H9 (cell line): ENCODE data around the gene NFATC1. TPM values are rescaled to one million over a fixed set of nuclear protein-coding genes. Genes with fewer than 3 reads are reported as not detected.

Experiments used
- DNase-seq: peaks from one replicate; pipeline ENCODE4 v3.0.0-alpha.2; 2017
- H2AFZ ChIP-seq: one replicate; pipeline ENCODE4 v1.6.1; 2013; ENCODE audit warnings: mild to moderate bottlenecking, low read length, control low read depth, moderate library complexity
- H2AK5ac ChIP-seq: 2 replicates; pipeline ENCODE4 v1.6.1; 2013; ENCODE audit warnings: low read length, control low read depth, mixed read lengths; ENCODE audit not compliant: insufficient read length
- H2BK120ac ChIP-seq: one replicate; pipeline ENCODE4 v1.6.1; 2013; ENCODE audit warnings: low read depth, mild to moderate bottlenecking, low read length, control low read depth, inconsistent platforms; ENCODE audit not compliant: poor library complexity, severe bottlenecking
- H2BK12ac ChIP-seq: 2 replicates; pipeline ENCODE4 v1.6.1; 2013; ENCODE audit warnings: low read length, control low read depth, mixed read lengths, low read depth; ENCODE audit not compliant: insufficient read length
- H2BK15ac ChIP-seq: 2 replicates; pipeline ENCODE4 v1.6.1; 2013; ENCODE audit warnings: low read depth, low read length, control low read depth
- H2BK20ac ChIP-seq: one replicate; pipeline ENCODE4 v1.6.1; 2013; ENCODE audit warnings: low read depth, mild to moderate bottlenecking, low read length, control low read depth, inconsistent platforms; ENCODE audit not compliant: poor library complexity, severe bottlenecking
- H2BK5ac ChIP-seq: 2 replicates; pipeline ENCODE4 v1.6.1; 2013; ENCODE audit warnings: low read length, control low read depth, mixed read lengths; ENCODE audit not compliant: insufficient read length
- H3K14ac ChIP-seq: 2 replicates; pipeline ENCODE4 v1.6.1; 2013; ENCODE audit warnings: low read length, control low read depth; ENCODE audit not compliant: insufficient read depth
- H3K18ac ChIP-seq: 2 replicates; pipeline ENCODE4 v1.6.1; 2013; ENCODE audit warnings: low read depth, mild to moderate bottlenecking, mixed read lengths, low read length, control low read depth; ENCODE audit not compliant: insufficient read length
- H3K23ac ChIP-seq: 2 replicates; pipeline ENCODE4 v1.6.1; 2013; ENCODE audit warnings: low read length, control low read depth, mixed read lengths, low read depth; ENCODE audit not compliant: insufficient read length
- H3K23me2 ChIP-seq: 2 replicates; pipeline ENCODE4 v1.6.1; 2013; ENCODE audit warnings: low read depth, mild to moderate bottlenecking, mixed read lengths, low read length, control low read depth; ENCODE audit not compliant: insufficient read length, poor library complexity, severe bottlenecking
- H3K27ac ChIP-seq: 2 replicates; pipeline ENCODE4 v1.5.1; 2013; ENCODE audit warnings: low read length, control low read depth, mixed read lengths, low read depth; ENCODE audit not compliant: insufficient read length
- H3K27me3 ChIP-seq: 2 replicates; pipeline ENCODE4 v1.6.1; 2013; ENCODE audit warnings: low read length, control low read depth, inconsistent platforms; ENCODE audit not compliant: insufficient read depth
- H3K4ac ChIP-seq: 2 replicates; pipeline ENCODE4 v1.6.1; 2013; ENCODE audit warnings: low read depth, mild to moderate bottlenecking, control low read depth, inconsistent platforms, low read length, moderate library complexity
- H3K4me1 ChIP-seq: 2 replicates; pipeline ENCODE4 v1.6.1; 2013; ENCODE audit warnings: low read length, control low read depth, inconsistent platforms; ENCODE audit not compliant: insufficient read depth
- H3K4me2 ChIP-seq: 2 replicates; pipeline ENCODE4 v1.6.1; 2013; ENCODE audit warnings: low read length, control low read depth, mixed read lengths; ENCODE audit not compliant: insufficient read length, insufficient read depth
- H3K56ac ChIP-seq: 2 replicates; pipeline ENCODE4 v1.6.1; 2013; ENCODE audit warnings: low read depth, mild to moderate bottlenecking, mixed read lengths, low read length, control low read depth; ENCODE audit not compliant: insufficient read length
- H3K79me1 ChIP-seq: 2 replicates; pipeline ENCODE4 v1.6.1; 2013; ENCODE audit warnings: low read depth, mild to moderate bottlenecking, moderate library complexity, low read length, control low read depth, inconsistent platforms; ENCODE audit not compliant: insufficient read depth, poor library complexity, severe bottlenecking
- H3K79me2 ChIP-seq: 2 replicates; pipeline ENCODE4 v1.6.1; 2013; ENCODE audit warnings: low read length, control low read depth, inconsistent platforms; ENCODE audit not compliant: insufficient read depth
- H3K9ac ChIP-seq: 2 replicates; pipeline ENCODE4 v1.6.1; 2013; ENCODE audit warnings: low read length, control low read depth, mixed read lengths; ENCODE audit not compliant: insufficient read length; ENCODE audit errors: extremely low read depth
- H3K9me3 ChIP-seq: one replicate; pipeline ENCODE4 v1.6.1; 2013; ENCODE audit warnings: low read depth, low read length, inconsistent platforms; ENCODE audit not compliant: control insufficient read depth
- H3T11ph ChIP-seq: one replicate; pipeline ENCODE4 v1.6.1; 2013; ENCODE audit warnings: mild to moderate bottlenecking, low read length, control low read depth, inconsistent platforms
- H4K20me1 ChIP-seq: one replicate; pipeline ENCODE4 v1.6.1; 2013; ENCODE audit not compliant: control insufficient read depth, insufficient read length, insufficient read depth
- H4K5ac ChIP-seq: 2 replicates; pipeline ENCODE4 v1.6.1; 2013; ENCODE audit warnings: low read depth, mild to moderate bottlenecking, mixed read lengths, low read length, control low read depth; ENCODE audit not compliant: insufficient read length
- H4K8ac ChIP-seq: replicated peaks from 2 replicates; pipeline ENCODE4 v1.6.1; 2013; ENCODE audit warnings: low read length, control low read depth, mixed read lengths, low read depth; ENCODE audit not compliant: insufficient read length
- H4K91ac ChIP-seq: 2 replicates; pipeline ENCODE4 v1.6.1; 2013; ENCODE audit warnings: low read depth, mild to moderate bottlenecking, moderate library complexity, mixed read lengths, low read length, control low read depth; ENCODE audit not compliant: insufficient read length
- H3K27ac Mint-ChIP-seq, 3 experiments: 2 replicates in 2 of 3; 3 replicates in 1 of 3; pipeline ENCODE4 v1.8.0; 2020 to 2021; ENCODE audit warnings: mixed read lengths in 3 of 3, mild to moderate bottlenecking in 1 of 3, moderate library complexity in 1 of 3
- H3K27me3 Mint-ChIP-seq: 2 replicates; pipeline ENCODE4 v1.8.0; 2021; ENCODE audit warnings: low read depth, mild to moderate bottlenecking, moderate library complexity, mixed read lengths
- H3K36me3 Mint-ChIP-seq, 3 experiments: 2 replicates in 2 of 3; 3 replicates in 1 of 3; pipeline ENCODE4 v1.8.0; 2020 to 2021; ENCODE audit warnings: low read depth in 3 of 3, mixed read lengths in 3 of 3; ENCODE audit not compliant: insufficient read depth in 1 of 3
- H3K4me1 Mint-ChIP-seq, 2 experiments: 2 replicates each; pipeline ENCODE4 v1.8.0; 2020; ENCODE audit warnings: mixed read lengths in 2 of 2
- H3K4me3 Mint-ChIP-seq, 2 experiments: 2 replicates in 1 of 2; 3 replicates in 1 of 2; pipeline ENCODE4 v1.8.0; 2020 to 2021; ENCODE audit warnings: mild to moderate bottlenecking in 2 of 2, mixed read lengths in 2 of 2, moderate library complexity in 1 of 2
- H3K9me3 Mint-ChIP-seq, 2 experiments: 2 replicates in 1 of 2; 3 replicates in 1 of 2; pipeline ENCODE4 v1.8.0; 2020; ENCODE audit warnings: mild to moderate bottlenecking in 2 of 2, mixed read lengths in 2 of 2, moderate library complexity in 1 of 2
- CTCF ChIP-seq: fragments of 200-600 bp; sonication (generic); conservative IDR thresholded peaks from 3 replicates; pipeline ENCODE4 v1.8.0; 2021; ENCODE audit warnings: antibody characterized with exemption, mild to moderate bottlenecking
- WGBS: extraction: QIAGEN DNeasy Blood & Tissue Kit; methylation state at CpG from one replicate; pipeline ENCODE4 v1.1.7; 2013; ENCODE audit warnings: missing lambda C conversion rate, low lambda C conversion rate, mixed read lengths; ENCODE audit not compliant: insufficient read length; ENCODE audit errors: extremely low coverage; 5-methylcytosine and 5-hydroxymethylcytosine counted together
- total RNA-seq: library from RNA; stranded (reverse); gene quantifications from 2 replicates; pipeline ENCODE4 v1.2.1, GENCODE V29; 2021

The NFATC1 gene
- total RNA-seq, 1 experiment from 2014 or later, result 5.5 TPM

GRCh38 chr18:79496978-79497637 lies 101.4 kb downstream of the NFATC1 start:
- H3K23me2 ChIP-seq, result no peaks in the 10 kb centered on the region
- H2BK120ac ChIP-seq, result no peak overlapping the region
- H2BK12ac ChIP-seq, result no peak overlapping the region
- no peaks in the 10 kb centered on the region for H4K20me1 ChIP-seq
- no peak overlapping the region for H2AK5ac ChIP-seq
- H3K9me3 ChIP-seq, result peaks cover 11% of the 10 kb centered on the region
- no peak overlapping the region for H2BK5ac ChIP-seq
- H3K36me3 Mint-ChIP-seq, result peaks cover 3 to 9% (median 3%) of the 10 kb centered on the region in 3 experiments; a peak in 3 of 7 replicates
- no peak overlapping the region for H2BK15ac ChIP-seq
- H3K9me3 Mint-ChIP-seq, result peaks cover 25 to 28% of the 10 kb centered on the region in 2 experiments
- no peak for DNase-seq
- no peak overlapping the region for H3K27ac Mint-ChIP-seq
- no peaks in the 10 kb centered on the region for H3K4me1 ChIP-seq
- no peak overlapping the region for H3K14ac ChIP-seq
- no peak overlapping the region for H3K56ac ChIP-seq
- no peaks in the 10 kb centered on the region for H3K79me1 ChIP-seq
- H4K91ac ChIP-seq, result no peak overlapping the region
- H3K4me3 Mint-ChIP-seq, result no peak overlapping the region
- H3K4me2 ChIP-seq, result no peak overlapping the region
- no peak overlapping the region for H3K18ac ChIP-seq
- no peak overlapping the region for H3K23ac ChIP-seq
- no peak overlapping the region for H3T11ph ChIP-seq
- H3K4me1 Mint-ChIP-seq, result no peaks in the 10 kb centered on the region
- no peak overlapping the region for H4K8ac ChIP-seq
- H3K27me3 Mint-ChIP-seq, result peaks cover 3% of the 10 kb centered on the region
- WGBS, result no CpG with 5 or more reads among the region's 22 CpGs
- no peak overlapping the region for H3K27ac ChIP-seq
- no peak overlapping the region for H3K9ac ChIP-seq
- no peak overlapping the region for H2BK20ac ChIP-seq
- H3K27me3 ChIP-seq, result no peaks in the 10 kb centered on the region
- no peak for TF ChIP-seq CTCF
- H2AFZ ChIP-seq, result no peak overlapping the region
- H3K4ac ChIP-seq, result no peak overlapping the region
- no peaks in the 10 kb centered on the region for H3K79me2 ChIP-seq
- no peak overlapping the region for H4K5ac ChIP-seq
